Endodermal cell (in vitro differentiated cells): ENCODE measurements around the gene ATP5IF1. TPM values are rescaled to one million over a fixed set of nuclear protein-coding genes. Genes with fewer than 3 reads are reported as not detected.

Source experiments
- DNase-seq: peaks from one replicate; pipeline ENCODE4 v3.0.0-alpha.2; 2017
- H3K27ac ChIP-seq: 2 replicates; pipeline ENCODE4 v1.5.1; 2013; ENCODE audit warnings: mild to moderate bottlenecking, low read depth, low read length, moderate library complexity
- H3K27me3 ChIP-seq: 2 replicates; pipeline ENCODE4 v1.6.1; 2013; ENCODE audit warnings: mild to moderate bottlenecking, low read length, moderate library complexity; ENCODE audit not compliant: insufficient read depth, control insufficient read depth, poor library complexity, severe bottlenecking
- H3K36me3 ChIP-seq: 2 replicates; pipeline ENCODE4 v1.7.0; 2013; ENCODE audit warnings: mild to moderate bottlenecking, low read length, moderate library complexity; ENCODE audit not compliant: control insufficient read depth, insufficient read depth
- H3K4me1 ChIP-seq: one replicate; pipeline ENCODE4 v1.7.0; 2013; ENCODE audit warnings: low read length; ENCODE audit not compliant: control insufficient read depth, insufficient read depth
- H3K4me3 ChIP-seq: 2 replicates; pipeline ENCODE4 v1.5.1; 2013; ENCODE audit warnings: mild to moderate bottlenecking, low read length, moderate library complexity
- H3K9ac ChIP-seq: 2 replicates; pipeline ENCODE4 v1.6.1; 2013; ENCODE audit warnings: mild to moderate bottlenecking, low read length, moderate library complexity; ENCODE audit not compliant: poor library complexity, severe bottlenecking; ENCODE audit errors: extremely low read depth
- H3K9me3 ChIP-seq: 2 replicates; pipeline ENCODE4 v1.6.1; 2013; ENCODE audit warnings: mild to moderate bottlenecking, low read length, moderate library complexity; ENCODE audit not compliant: control insufficient read depth
- H3K27ac Mint-ChIP-seq: 2 replicates; pipeline ENCODE4 v1.8.0; 2020; ENCODE audit warnings: mixed read lengths
- H3K27me3 Mint-ChIP-seq: 2 replicates; pipeline ENCODE4 v1.8.0; 2021; ENCODE audit warnings: mild to moderate bottlenecking, mixed read lengths; ENCODE audit not compliant: insufficient read depth
- H3K36me3 Mint-ChIP-seq: 2 replicates; pipeline ENCODE4 v1.8.0; 2020; ENCODE audit warnings: low read depth, mixed read lengths
- H3K4me1 Mint-ChIP-seq: 2 replicates; pipeline ENCODE4 v1.8.0; 2020; ENCODE audit warnings: mixed read lengths
- H3K4me3 Mint-ChIP-seq: 2 replicates; pipeline ENCODE4 v1.8.0; 2020; ENCODE audit warnings: mild to moderate bottlenecking, moderate library complexity, mixed read lengths
- H3K9me3 Mint-ChIP-seq: 2 replicates; pipeline ENCODE4 v1.8.0; 2020; ENCODE audit warnings: mild to moderate bottlenecking, mixed read lengths
- whole genome bisulfite sequencing, 2 experiments: methylation state at CpG; one replicate each; pipeline versions ENCODE4 v1.1.5 to v1.1.7; 2013; ENCODE audit warnings: missing lambda C conversion rate in 2 of 2, mixed read lengths in 1 of 2; ENCODE audit not compliant: insufficient coverage in 1 of 2, insufficient read length in 1 of 2; 5-methylcytosine and 5-hydroxymethylcytosine counted together
- total RNA-seq, 2 donors: library from RNA; stranded (reverse); fragmentation: NEBNext Ultra II Directional in 1 of 2; extraction: Animal tissue kit (Norgen Biotek cat#: 25700) in 1 of 2; gene quantifications; 2 replicates in 1 of 2; 3 replicates in 1 of 2; pipeline ENCODE4 v1.2.1, GENCODE V29; 2021
- TF ChIP-seq, protein P1 (sequence below): fragments of 200-600 bp; sonication (generic); conservative IDR thresholded peaks from 2 replicates; pipeline ENCODE4 v1.5.0; 2021; ENCODE audit warnings: antibody characterized with exemption, mild to moderate bottlenecking

ATP5IF1 gene
- total RNA-seq, 2 donors from 2014 or later: 182 to 222 TPM

DNA sequence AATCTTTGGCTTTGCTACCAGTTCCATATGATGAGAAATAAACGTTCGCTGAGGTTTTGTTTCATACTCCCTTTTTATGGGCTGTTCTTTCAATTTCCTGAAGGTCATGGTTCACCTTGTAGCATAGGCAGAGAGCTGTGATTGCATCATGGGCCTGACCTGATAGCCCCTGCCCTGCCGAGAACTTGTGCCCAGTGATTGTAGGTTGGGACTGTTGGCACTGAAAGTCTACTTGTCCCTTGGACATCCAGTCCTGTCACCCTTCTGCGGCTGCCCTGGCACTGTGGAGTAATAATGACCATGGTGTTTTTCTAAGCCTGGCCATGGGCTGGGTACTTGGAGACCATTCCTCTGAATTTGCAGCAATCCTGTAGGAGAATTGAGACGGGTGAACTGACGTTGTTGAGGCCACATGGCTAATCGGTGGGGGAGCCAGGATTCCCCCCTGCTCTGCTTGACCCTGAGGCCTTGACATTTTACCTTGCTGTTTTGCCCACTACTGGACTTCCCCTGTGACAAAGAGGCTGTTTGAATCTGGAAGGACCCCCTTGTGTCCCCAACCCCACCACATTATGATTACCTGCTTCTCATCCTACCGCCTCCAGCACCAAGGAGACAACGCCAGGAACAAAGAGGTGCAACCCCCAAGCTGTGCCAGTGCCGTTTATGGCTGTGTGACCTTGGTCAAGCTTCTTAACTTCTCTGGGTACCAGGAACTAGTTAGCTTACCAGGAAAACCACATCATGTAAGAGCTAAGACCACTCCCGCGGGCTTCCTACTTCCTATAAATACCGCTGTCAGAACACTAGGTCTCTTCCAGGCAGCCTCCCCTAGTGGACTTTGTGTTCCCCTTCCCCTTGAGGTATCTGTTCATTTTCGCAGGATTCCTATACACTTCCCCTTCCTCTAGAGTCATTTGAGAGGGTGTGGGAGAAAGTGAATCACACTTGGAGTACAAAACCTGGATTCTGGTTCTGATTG lies 46.8 kb downstream of the ATP5IF1 start:
- H3K9me3 ChIP-seq: no peaks in the 10 kb centered on the region
- TF ChIP-seq, protein P1, sequence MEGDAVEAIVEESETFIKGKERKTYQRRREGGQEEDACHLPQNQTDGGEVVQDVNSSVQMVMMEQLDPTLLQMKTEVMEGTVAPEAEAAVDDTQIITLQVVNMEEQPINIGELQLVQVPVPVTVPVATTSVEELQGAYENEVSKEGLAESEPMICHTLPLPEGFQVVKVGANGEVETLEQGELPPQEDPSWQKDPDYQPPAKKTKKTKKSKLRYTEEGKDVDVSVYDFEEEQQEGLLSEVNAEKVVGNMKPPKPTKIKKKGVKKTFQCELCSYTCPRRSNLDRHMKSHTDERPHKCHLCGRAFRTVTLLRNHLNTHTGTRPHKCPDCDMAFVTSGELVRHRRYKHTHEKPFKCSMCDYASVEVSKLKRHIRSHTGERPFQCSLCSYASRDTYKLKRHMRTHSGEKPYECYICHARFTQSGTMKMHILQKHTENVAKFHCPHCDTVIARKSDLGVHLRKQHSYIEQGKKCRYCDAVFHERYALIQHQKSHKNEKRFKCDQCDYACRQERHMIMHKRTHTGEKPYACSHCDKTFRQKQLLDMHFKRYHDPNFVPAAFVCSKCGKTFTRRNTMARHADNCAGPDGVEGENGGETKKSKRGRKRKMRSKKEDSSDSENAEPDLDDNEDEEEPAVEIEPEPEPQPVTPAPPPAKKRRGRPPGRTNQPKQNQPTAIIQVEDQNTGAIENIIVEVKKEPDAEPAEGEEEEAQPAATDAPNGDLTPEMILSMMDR: no peak
- 91 to 96% methylated on average over 12 to 14 of the region's 14 CpGs for WGBS, 2 experiments
- H3K36me3 Mint-ChIP-seq: peaks cover 41% of the 10 kb centered on the region
- no peak for DNase-seq
- H3K27ac ChIP-seq: no peak overlapping the region
- no peaks in the 10 kb centered on the region for H3K9me3 Mint-ChIP-seq
- no peaks in the 10 kb centered on the region for H3K27me3 Mint-ChIP-seq
- H3K9ac ChIP-seq: no peak overlapping the region
- peak overlapping the region; percentile 61 for H3K27ac Mint-ChIP-seq
- H3K4me3 ChIP-seq: no peak overlapping the region
- no peaks in the 10 kb centered on the region for H3K4me1 Mint-ChIP-seq
- no peak overlapping the region for H3K4me3 Mint-ChIP-seq
- H3K4me1 ChIP-seq: no peaks in the 10 kb centered on the region
- H3K36me3 ChIP-seq: peaks cover 50% of the 10 kb centered on the region
- H3K27me3 ChIP-seq: no peaks in the 10 kb centered on the region

DNA sequence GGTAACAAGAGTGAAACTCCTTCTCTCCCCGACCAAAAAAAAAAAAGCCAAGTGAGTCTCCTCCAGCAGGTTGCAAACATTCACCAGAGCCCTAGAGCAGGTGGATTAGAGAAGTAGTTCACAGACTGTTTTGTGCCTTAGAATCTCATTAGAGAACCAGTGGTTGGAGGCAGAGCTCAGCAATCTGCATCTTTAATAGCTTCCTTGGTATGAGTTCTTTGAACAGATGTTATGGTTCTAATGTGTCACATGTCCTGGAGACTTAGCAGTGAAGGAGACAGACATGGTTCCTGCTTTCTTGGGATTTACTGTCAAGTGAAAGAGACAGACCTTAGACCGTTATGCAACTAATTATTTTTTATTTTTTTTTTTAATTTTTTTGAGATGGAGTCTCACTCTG lies 50.2 kb downstream of the ATP5IF1 start:
- Mint-ChIP-seq H3K36me3 (peaks cover 12% of the 10 kb centered on the region), H3K4me1 (peaks cover 7% of the 10 kb centered on the region), H3K4me3 (no peak overlapping the region), H3K27me3 (no peaks in the 10 kb centered on the region), H3K9me3 (no peaks in the 10 kb centered on the region), H3K27ac (no peak overlapping the region)
- WGBS, 2 experiments: 86 to 100% methylated on average over 1 of the region's 2 CpGs
- Histone ChIP-seq H3K27ac (no peak overlapping the region), H3K9me3 (no peaks in the 10 kb centered on the region), H3K36me3 (peaks cover 16% of the 10 kb centered on the region), H3K27me3 (no peaks in the 10 kb centered on the region), H3K9ac (no peak overlapping the region), H3K4me3 (no peak overlapping the region), H3K4me1 (no peaks in the 10 kb centered on the region)
- no peak for DNase-seq
- TF ChIP-seq, protein P1: no peak

Other genes starting within 250 kb of the ATP5IF1 start
- gene EYA3, start 147.5 kb upstream of the ATP5IF1 start, total RNA-seq: 10 to 100 TPM; 29.3 to 32.8 TPM
- under 1 TPM; 0.58 to 0.77 TPM for gene PTAFR, start 59.4 kb upstream of the ATP5IF1 start, total RNA-seq
- gene DNAJC8, start 3.1 kb upstream of the ATP5IF1 start, total RNA-seq: 100 to 1,000 TPM; 122 to 144 TPM
- 10 to 100 TPM; 12.3 to 15.2 TPM for gene SESN2, start 23.4 kb downstream of the ATP5IF1 start, total RNA-seq
- 10 to 100 TPM; 15.5 to 18.4 TPM for gene MED18, start 92.9 kb downstream of the ATP5IF1 start, total RNA-seq
- gene PHACTR4, start 133.6 kb downstream of the ATP5IF1 start, total RNA-seq: 10 to 100 TPM; 49.9 to 65.0 TPM